MCF 10A (cell line): ENCODE measurements around the gene SLC26A8. TPM values are rescaled to one million over a fixed set of nuclear protein-coding genes. Genes with fewer than 3 reads are reported as not detected.

ENCODE experiments used
- BruUV-seq: library from RNA; stranded (reverse); fragments of 400-500 nt; replicated peaks from 2 replicates; lab custom pipeline; 2021; lab: Mats Ljungman, UMichigan
- CTCF ChIA-PET: fragments of 300-600 bp; sonication (Branson Sonifier 250); formaldehyde crosslinking; extraction: SDS; loops from one replicate; lab custom pipeline; 2021; ENCODE audit warnings: antibody characterized with exemption, inconsistent platforms; lab: Yijun Ruan, JAX
- POLR2A ChIA-PET: fragments of 300-600, 350-650 bp; sonication (Branson Sonifier 250); formaldehyde crosslinking; extraction: SDS; loops from one replicate; lab custom pipeline; 2020; ENCODE audit warnings: antibody characterized with exemption, inconsistent platforms; lab: Yijun Ruan, JAX
- DNase-seq: peaks from one replicate; pipeline ENCODE4 v3.0.0-alpha.2; 2018; ENCODE audit not compliant: unreplicated experiment
- H3K27ac Mint-ChIP-seq: one replicate; pipeline ENCODE4 v1.8.0; 2022; ENCODE audit warnings: mild to moderate bottlenecking, low read depth, mixed read lengths; ENCODE audit not compliant: unreplicated experiment
- H3K27me3 Mint-ChIP-seq: one replicate; pipeline ENCODE4 v1.8.0; 2022; ENCODE audit warnings: mixed read lengths; ENCODE audit not compliant: insufficient read depth, unreplicated experiment
- H3K36me3 Mint-ChIP-seq: one replicate; pipeline ENCODE4 v1.8.0; 2022; ENCODE audit warnings: mild to moderate bottlenecking, moderate library complexity, mixed read lengths; ENCODE audit not compliant: insufficient read depth, unreplicated experiment
- H3K4me1 Mint-ChIP-seq: one replicate; pipeline ENCODE4 v1.8.0; 2022; ENCODE audit warnings: mixed read lengths; ENCODE audit not compliant: insufficient read depth, unreplicated experiment
- H3K4me3 Mint-ChIP-seq: one replicate; pipeline ENCODE4 v1.8.0; 2022; ENCODE audit warnings: mild to moderate bottlenecking, moderate library complexity, mixed read lengths; ENCODE audit not compliant: unreplicated experiment
- H3K9me3 Mint-ChIP-seq: one replicate; pipeline ENCODE4 v1.8.0; 2022; ENCODE audit warnings: mixed read lengths; ENCODE audit not compliant: unreplicated experiment
- intact Hi-C: fragments of 100-400 bp; cut with micrococcal nuclease; formaldehyde crosslinking; loops from 2 replicates; pipeline ENCODE4 v1.14.1; 2022
- total RNA-seq: library from RNA; stranded (reverse); gene quantifications from 2 replicates; pipeline ENCODE4 v1.2.3, GENCODE V29; 2022
- TF ChIP-seq, protein P1 (sequence below): fragments of 200-600 bp; IDR thresholded peaks from one replicate; pipeline ENCODE4 v1.8.0; 2022; ENCODE audit warnings: antibody characterized with exemption, mild to moderate bottlenecking; ENCODE audit not compliant: unreplicated experiment

Gene SLC26A8
- total RNA-seq, 1 experiment from 2014 or later, result not detected

DNA sequence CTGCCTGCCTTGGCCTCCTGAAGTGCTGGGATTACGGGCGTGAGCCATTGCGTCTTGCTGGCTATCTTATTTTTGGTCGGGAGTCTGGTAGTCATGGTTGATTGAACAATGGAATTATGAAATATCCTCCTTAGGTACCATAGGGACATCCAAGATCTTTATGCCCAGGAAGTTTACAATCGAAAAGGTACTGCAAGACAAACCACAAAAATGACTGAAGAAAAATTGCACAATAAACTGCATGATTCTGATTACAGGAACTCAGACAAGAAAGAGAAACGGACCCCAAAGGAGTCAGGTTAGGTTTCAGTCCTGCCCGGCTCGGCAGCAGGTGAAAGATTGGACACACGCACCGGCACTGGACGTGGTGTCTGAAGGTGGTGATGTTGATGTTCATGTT, 5.3 kb downstream of the SLC26A8 start:
- TF ChIP-seq, protein P1, sequence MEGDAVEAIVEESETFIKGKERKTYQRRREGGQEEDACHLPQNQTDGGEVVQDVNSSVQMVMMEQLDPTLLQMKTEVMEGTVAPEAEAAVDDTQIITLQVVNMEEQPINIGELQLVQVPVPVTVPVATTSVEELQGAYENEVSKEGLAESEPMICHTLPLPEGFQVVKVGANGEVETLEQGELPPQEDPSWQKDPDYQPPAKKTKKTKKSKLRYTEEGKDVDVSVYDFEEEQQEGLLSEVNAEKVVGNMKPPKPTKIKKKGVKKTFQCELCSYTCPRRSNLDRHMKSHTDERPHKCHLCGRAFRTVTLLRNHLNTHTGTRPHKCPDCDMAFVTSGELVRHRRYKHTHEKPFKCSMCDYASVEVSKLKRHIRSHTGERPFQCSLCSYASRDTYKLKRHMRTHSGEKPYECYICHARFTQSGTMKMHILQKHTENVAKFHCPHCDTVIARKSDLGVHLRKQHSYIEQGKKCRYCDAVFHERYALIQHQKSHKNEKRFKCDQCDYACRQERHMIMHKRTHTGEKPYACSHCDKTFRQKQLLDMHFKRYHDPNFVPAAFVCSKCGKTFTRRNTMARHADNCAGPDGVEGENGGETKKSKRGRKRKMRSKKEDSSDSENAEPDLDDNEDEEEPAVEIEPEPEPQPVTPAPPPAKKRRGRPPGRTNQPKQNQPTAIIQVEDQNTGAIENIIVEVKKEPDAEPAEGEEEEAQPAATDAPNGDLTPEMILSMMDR, result no peak
- no peaks in the 10 kb centered on the region for H3K4me1 Mint-ChIP-seq
- POLR2A ChIA-PET, result interaction anchor here (0.6 kb wide), 1 partner anchor 428 kb away, joined by 3 read pairs; no protein-coding TSS in a partner anchor
- DNase-seq, result peak; percentile 60
- no peak overlapping the region for H3K27ac Mint-ChIP-seq
- H3K9me3 Mint-ChIP-seq, result no peaks in the 10 kb centered on the region
- intact Hi-C loops, result no loop called here
- no peaks in the 10 kb centered on the region for H3K27me3 Mint-ChIP-seq
- H3K36me3 Mint-ChIP-seq, result no peaks in the 10 kb centered on the region
- CTCF ChIA-PET, result interaction anchor here (2.5 kb wide), 1 partner anchor 77 kb away, joined by 12 read pairs; no protein-coding TSS in a partner anchor
- no peak overlapping the region for H3K4me3 Mint-ChIP-seq
- BruUV-seq, result no TSS peak

DNA sequence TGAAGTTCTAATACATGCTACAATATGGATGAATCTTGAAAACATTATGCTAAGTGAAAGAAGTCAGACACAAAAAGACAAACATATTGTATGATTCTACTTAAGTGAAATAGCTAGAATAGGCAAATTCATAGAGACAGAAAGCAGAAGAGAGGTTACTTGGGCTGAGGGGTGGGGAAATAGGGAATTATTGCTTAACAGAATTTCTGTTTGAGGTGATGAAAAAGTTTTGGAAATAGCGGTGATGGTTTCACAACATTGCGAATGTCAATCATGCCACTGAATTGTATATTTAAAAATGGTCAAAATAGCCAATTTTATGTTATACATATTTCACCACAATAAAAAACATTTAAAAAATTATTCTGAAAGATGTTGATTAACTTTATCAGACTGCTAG, 6.1 kb downstream of the SLC26A8 start:
- intact Hi-C loops, result no loop called here
- BruUV-seq, result no TSS peak
- Mint-ChIP-seq H3K4me1 (no peaks in the 10 kb centered on the region), H3K27ac (no peak overlapping the region), H3K27me3 (no peaks in the 10 kb centered on the region), H3K4me3 (no peak overlapping the region), H3K36me3 (no peaks in the 10 kb centered on the region), H3K9me3 (no peaks in the 10 kb centered on the region)
- TF ChIP-seq, protein P1, result no peak
- CTCF ChIA-PET, result interaction anchor here (2.5 kb wide), 1 partner anchor 77 kb away, joined by 12 read pairs; no protein-coding TSS in a partner anchor
- POLR2A ChIA-PET, result interaction anchor here (1.0 kb wide), 1 partner anchor 11 kb away, joined by 3 read pairs; no protein-coding TSS in a partner anchor
- peak; percentile 27 for DNase-seq

DNA sequence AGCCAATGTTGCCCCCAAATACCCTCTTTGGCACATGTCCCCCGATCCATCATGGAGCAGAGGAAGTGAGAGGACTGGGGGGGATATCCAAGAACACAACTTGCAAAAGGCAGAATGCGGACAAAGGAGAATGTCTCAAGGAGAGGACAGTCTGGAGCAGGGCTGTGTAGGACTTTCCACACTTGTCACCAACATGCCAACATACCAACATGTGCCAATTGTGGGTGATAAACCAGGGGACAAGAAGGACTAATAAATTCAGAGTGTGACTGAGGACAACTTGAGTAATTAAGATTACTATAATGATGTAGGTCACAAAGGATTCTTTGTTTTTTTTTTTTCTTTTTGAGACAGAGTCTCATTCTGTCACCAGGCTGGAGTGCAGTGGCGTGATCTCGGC, 8.8 kb downstream of the SLC26A8 start:
- no peaks in the 10 kb centered on the region for H3K27me3 Mint-ChIP-seq
- no peaks in the 10 kb centered on the region for H3K36me3 Mint-ChIP-seq
- POLR2A ChIA-PET, result no interaction called here
- no peaks in the 10 kb centered on the region for H3K4me1 Mint-ChIP-seq
- H3K4me3 Mint-ChIP-seq, result no peak overlapping the region
- TF ChIP-seq, protein P1, result no peak
- no TSS peak for BruUV-seq
- H3K27ac Mint-ChIP-seq, result no peak overlapping the region
- CTCF ChIA-PET, result interaction anchor here (0.6 to 1.7 kb wide), 3 partner anchors 12 to 96 kb away, joined by 3 to 5 read pairs (median 4); partner anchors contain the start of gene MAPK14
- no peak for DNase-seq
- H3K9me3 Mint-ChIP-seq, result no peaks in the 10 kb centered on the region
- intact Hi-C loops, result no loop called here

DNA sequence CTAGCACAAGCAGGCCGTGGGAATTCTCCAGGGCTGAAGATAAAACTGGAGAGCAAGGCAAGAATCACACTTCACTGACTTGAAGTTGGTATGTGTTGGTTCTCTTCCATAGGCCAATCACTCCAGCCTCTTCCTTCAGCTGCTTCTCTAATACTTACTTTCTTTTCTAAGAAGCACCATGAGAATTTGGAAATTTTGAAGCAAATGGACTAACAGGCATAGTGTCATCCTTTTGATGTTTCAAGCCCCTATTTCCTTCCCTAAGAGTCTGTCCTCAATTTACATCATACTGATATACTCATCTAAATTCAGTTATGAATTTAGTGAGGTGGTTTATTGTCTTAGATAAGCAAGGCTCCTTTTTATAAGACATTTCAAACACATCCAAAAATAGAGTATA, 24.0 kb downstream of the SLC26A8 start:
- Mint-ChIP-seq H3K4me1 (no peaks in the 10 kb centered on the region), H3K4me3 (no peak overlapping the region), H3K36me3 (no peaks in the 10 kb centered on the region), H3K27ac (no peak overlapping the region), H3K9me3 (no peaks in the 10 kb centered on the region), H3K27me3 (peaks cover 13% of the 10 kb centered on the region)
- DNase-seq, result no peak
- ChIA-PET POLR2A (no interaction called here), CTCF (no interaction called here)
- TF ChIP-seq, protein P1, result no peak
- intact Hi-C loops, result no loop called here
- BruUV-seq, result no TSS peak
